D341Med (cell line): ENCODE data around the gene GLT1D1.

Experiments
- DNase-seq: peaks from one replicate; pipeline ENCODE4 v3.0.0; 2012; ENCODE audit warnings: low spot score

The GLT1D1 gene

DNA sequence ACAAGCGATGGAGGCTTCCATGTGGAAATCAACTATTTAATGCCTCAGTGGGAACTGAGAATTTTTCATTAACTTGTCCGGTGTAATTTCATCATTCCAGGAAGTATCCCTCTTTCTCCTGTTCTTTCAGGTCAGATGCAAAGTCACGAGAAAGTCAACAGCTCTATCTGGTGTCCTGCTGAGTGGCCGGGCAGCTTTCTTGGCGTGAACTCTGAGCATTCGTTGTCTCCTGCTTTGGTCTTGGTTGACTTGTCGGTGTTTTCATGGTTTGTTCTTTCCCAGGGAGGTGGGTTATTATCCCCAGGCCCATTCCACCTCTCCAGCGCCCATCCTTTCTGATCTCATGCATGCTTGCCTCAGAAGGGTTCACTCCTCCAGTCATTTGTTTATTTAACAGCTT lies 149.1 kb downstream of the GLT1D1 start:
- DNase-seq: no peak

DNA sequence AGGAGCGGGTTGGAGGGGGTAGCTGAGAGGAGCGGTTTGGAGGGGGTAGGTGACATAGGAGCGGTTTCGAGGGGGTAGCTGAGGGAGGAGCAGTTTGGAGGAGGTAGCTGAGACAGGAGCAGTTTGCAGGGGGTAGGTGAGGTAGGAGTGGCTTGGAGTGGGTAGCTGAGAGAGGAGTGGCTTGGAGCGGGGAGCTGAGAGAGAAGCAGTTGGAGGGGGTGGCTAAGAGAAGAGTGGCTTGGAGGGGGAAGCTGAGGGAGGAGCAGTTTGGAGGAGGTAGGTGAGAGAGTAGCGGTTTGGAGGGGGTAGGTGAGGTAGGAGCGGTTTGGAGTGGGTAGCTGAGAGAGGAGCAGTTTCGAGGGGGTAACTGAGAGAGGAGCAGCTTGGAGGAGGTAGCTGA lies 152.1 kb downstream of the GLT1D1 start:
- DNase-seq: no peak

DNA sequence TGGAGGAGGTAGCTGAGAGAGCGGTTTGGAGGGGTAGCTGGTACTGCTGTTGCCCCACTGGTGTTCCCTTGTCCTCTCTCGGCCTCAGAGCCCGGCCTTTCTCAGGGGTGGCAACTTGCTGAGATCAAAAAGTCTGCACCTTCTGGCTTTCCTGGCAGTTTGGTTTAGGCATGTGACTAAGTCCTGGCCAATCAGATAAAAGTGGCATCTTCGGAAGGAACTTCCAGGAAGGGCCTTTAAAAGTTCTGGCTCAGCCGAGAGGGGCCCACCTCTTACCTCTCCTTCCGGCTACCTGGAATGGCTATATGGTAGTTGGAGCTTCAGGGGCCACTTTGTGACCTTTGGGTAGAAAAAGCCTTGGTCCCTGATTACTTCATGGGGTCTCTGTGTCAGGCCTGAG lies 152.6 kb downstream of the GLT1D1 start:
- DNase-seq: no peak

DNA sequence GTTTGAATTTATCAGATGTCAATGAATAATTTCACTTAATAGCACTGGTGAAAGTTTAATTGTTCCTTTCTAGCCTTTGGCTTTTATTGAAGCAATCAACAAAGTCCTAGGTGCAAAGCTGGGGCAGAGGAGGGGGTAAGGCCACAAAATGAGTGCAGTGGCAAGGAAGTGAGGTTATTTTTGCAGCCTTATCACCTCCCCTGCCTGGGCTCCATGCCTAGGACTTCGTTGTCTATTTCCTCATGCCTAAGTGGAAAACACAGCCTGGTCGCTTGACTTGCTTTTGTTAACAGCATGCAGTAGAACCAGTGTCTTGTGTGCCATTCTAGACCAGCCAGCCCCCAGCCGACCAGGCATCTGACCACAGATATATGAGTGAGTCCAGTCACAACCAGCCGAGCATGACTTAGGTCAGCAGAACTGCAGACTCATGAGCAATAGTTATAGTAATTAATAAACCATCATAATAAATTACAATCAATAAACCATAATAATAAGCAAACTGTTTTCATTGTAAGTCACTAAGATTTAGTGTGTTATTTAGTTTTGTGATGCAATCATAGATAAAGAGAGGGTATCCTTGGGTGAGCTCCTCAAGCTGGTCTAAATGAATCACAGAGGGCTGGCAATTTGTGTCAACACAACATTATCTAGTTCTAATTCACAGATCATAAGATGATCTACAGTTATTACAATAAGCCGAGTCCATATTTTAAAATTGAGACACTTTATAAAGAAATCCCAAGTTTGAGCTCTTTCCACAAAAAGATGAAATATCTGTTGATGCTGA lies 156.8 kb downstream of the GLT1D1 start:
- no peak for DNase-seq

DNA sequence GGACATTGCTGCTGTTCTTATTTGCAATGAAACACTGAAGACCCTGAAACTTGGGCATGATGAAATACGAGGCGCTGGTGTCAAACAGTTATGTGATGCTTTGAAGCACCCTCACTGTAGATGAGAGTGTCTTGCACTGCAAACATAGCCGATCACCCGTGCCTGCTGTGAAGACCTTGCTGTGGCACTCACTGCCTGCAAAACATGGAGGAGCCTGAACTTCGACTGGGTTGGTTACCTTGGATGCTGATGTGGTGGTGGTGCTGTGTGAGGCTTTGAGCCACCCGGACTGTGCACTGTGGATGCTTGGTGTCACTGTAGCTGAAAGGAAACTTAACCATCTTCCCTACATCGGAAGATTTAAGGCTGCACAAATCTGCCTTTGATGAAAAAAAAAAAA lies 162.9 kb downstream of the GLT1D1 start:
- no peak for DNase-seq

DNA sequence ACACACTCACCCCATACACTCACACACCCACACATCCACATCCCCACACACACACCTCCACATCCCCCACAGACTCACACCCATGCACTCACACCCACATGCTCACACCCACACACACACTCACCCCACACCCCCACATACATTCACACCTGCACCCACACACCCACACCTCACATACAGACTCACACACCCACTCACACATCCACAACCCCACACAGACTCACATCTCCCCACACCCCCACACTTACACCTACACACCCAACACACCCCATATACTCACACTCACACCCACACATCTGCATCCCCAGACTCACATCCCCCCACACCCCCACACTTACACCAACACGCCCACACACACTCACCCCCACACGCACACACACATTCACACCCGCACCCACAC lies 171.8 kb downstream of the GLT1D1 start:
- no peak for DNase-seq

DNA sequence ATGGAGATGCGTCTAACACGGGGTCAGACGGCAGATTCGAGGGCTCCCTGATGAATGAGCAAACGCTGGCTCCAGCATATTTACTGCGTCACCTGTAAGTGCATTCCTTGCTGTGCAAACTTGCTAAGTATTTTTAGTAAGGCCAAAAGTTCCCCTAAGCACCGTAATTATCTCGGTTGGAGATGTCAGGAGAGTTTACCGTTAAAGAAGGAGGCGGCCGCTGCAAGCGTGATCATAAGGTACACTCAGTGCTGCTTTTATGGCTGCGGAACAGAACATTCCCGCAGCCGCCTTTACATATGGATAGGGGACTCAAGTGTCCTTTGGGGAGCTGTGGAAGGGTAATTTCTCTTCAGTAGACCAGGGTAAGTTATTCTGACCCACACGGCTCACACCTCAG lies 175.6 kb downstream of the GLT1D1 start:
- no peak for DNase-seq
